ENCODE results near the gene P3H3. TPM values are rescaled to one million over a fixed set of nuclear protein-coding genes. Genes with fewer than 3 reads are reported as not detected.

The P3H3 gene
- total and polyA plus RNA-seq, 9 donors = 4.7 to 92.3 (median 61.1) TPM

DNA sequence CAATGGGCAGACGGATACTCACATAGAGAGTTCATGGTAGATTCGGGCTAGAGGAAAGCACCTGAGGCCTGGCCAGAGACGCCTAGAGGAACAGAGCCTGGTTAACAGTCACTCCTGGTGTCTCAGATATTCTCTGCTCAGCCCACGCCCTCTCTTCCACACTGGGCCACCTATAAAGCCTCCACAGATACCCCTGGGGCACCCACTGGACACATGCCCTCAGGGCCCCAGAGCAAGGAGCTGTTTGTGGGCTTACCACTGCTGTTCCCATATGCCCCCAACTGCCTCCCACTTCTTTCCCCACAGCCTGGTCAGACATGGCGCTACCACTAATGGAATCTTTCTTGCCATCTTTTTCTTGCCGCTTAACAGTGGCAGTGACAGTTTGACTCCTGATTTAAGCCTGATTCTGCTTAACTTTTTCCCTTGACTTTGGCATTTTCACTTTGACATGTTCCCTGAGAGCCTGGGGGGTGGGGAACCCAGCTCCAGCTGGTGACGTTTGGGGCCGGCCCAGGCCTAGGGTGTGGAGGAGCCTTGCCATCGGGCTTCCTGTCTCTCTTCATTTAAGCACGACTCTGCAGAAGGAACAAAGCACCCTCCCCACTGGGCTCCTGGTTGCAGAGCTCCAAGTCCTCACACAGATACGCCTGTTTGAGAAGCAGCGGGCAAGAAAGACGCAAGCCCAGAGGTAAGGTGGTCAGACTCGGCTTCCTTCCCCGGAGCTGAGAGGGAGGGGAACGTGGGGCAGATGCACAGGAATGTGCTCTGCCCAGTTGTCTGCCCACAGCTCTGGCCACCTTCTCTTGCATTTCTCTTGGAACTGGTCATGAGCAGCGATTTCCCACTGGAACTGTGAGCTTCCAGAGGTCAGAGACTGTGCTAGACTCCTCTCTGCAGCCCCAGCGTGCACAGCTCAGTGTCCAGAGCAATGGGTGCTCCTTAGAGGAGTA, 39.0 kb upstream of the P3H3 start, which contains the start of gene CD4:
TSS of gene CD4 (plus strand) at position 557 of the 953 bp plus-strand sequence. CDS start 10,611 bp downstream, outside the sequence.
- Histone ChIP-seq H3K4me3 (no peak within 1 kb of the TSS), H3K4me1 (ENCODE audit: insufficient read depth) (no peaks in the 10 kb centered on the region), H3K9me3 (no peaks in the 10 kb centered on the region), H3K27me3 (no peaks in the 10 kb centered on the region), H3K27ac (no peak within 1 kb of the TSS), H3K36me3 (no peaks in the 10 kb centered on the region)
- no peak for DNase-seq
- 60 to 79% (median 68%) methylated on average over 18 of the region's 18 CpGs for WGBS, 3 donors
- intact Hi-C loops (cut with DNase I) = loop anchor here in 3 of 4 donors (5.0 to 10.0 kb wide), 3 partner anchors 54 to 1268 kb away; no protein-coding TSS in a partner anchor
- TF ChIP-seq POLR2A (IDR thresholded peaks at IDR 0.05) (no peak), EP300 (IDR thresholded peaks at IDR 0.05) (no peak), CTCF (IDR thresholded peaks at IDR 0.05) (no peak)

- no peak overlapping the region for H3K4me3 ChIP-seq
- H3K27ac ChIP-seq = no peak overlapping the region
- H3K27me3 ChIP-seq = no peaks in the 10 kb centered on the region
- 84 to 88% (median 87%) methylated on average over 12 of the region's 12 CpGs for WGBS, 3 donors
- DNase-seq = no peak
- intact Hi-C loops (cut with DNase I) = no loop called here
- H3K36me3 ChIP-seq = no peaks in the 10 kb centered on the region
- TF ChIP-seq CTCF (IDR thresholded peaks at IDR 0.05) (no peak), EP300 (IDR thresholded peaks at IDR 0.05) (no peak), POLR2A (IDR thresholded peaks at IDR 0.05) (no peak)
- H3K9me3 ChIP-seq = no peaks in the 10 kb centered on the region
- H3K4me1 ChIP-seq (ENCODE audit: insufficient read depth) = no peaks in the 10 kb centered on the region
These were observed 37.6 kb upstream of the P3H3 start for GRCh38 chr12:6790496-6791150.

GRCh38 chr12:6791931-6792520, 36.2 kb upstream of the P3H3 start:
- Histone ChIP-seq H3K27me3 (no peaks in the 10 kb centered on the region), H3K9me3 (no peaks in the 10 kb centered on the region), H3K27ac (no peak overlapping the region), H3K4me1 (ENCODE audit: insufficient read depth) (no peaks in the 10 kb centered on the region), H3K36me3 (no peaks in the 10 kb centered on the region), H3K4me3 (no peak overlapping the region)
- WGBS, 3 donors = 83 to 88% (median 88%) methylated on average over 13 of the region's 13 CpGs
- intact Hi-C loops (cut with DNase I) = no loop called here
- TF ChIP-seq EP300 (IDR thresholded peaks at IDR 0.05) (no peak), POLR2A (IDR thresholded peaks at IDR 0.05) (no peak), CTCF (IDR thresholded peaks at IDR 0.05) (no peak)
- no peak for DNase-seq

DNA sequence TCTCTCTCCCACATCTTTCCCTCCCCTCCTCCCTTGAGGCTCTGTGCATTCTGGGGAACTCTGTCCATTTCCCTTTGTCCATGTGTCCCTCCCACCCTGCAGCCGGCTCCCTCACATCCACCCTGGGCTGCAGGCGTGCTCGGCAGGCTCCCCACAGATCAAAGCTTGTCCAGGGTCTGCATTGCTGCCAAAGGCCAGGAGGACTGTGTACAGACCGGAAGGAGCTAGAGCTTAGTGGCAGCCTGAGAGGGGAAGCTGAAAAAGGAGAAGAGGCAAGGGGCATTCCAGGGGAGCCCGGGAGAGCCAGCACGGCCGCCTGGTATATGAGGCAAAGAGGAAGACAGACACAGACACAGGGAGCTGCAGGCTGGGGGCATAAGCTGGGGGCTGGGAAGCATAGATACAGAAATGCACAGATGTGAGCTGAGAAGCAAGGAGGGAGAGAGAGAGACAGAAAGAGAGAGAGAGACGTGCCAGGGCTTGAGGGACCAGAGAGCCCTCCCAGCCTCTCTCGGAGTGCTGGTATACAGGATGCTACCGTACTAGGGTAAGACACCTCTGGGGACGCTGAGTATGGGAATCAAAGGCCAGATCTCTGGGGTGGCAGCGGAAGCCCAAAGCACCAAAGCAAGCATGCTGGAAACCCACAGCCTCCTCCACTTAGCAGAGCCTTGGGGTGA, 35.5 kb upstream of the P3H3 start:
- WGBS, 3 donors = 14 to 23% (median 21%) methylated on average over 12 of the region's 12 CpGs
- H3K27ac ChIP-seq = no peak overlapping the region
- no peaks in the 10 kb centered on the region for H3K4me1 ChIP-seq (ENCODE audit: insufficient read depth)
- no peaks in the 10 kb centered on the region for H3K27me3 ChIP-seq
- DNase-seq = no peak
- H3K9me3 ChIP-seq = no peaks in the 10 kb centered on the region
- no peak for TF ChIP-seq CTCF (IDR thresholded peaks at IDR 0.05)
- TF ChIP-seq EP300 (IDR thresholded peaks at IDR 0.05) = no peak
- no peak for TF ChIP-seq POLR2A (IDR thresholded peaks at IDR 0.05)
- intact Hi-C loops (cut with DNase I) = no loop called here
- H3K36me3 ChIP-seq = no peaks in the 10 kb centered on the region
- H3K4me3 ChIP-seq = no peak overlapping the region
